Muscle layer of colon (tissue), 2 donors: ENCODE results near the gene DDIAS.
"Not testable (repeated sequence)": the region's sequence is repeated elsewhere in the genome, so short reads cannot be mapped to it uniquely, and the experiment has no call there.

Experiments used
- H3K27ac ChIP-seq: one replicate; pipeline ENCODE4 v1.7.0; 2013; ENCODE audit warnings: low read depth, mild to moderate bottlenecking, low read length, moderate library complexity
- H3K27me3 ChIP-seq, 2 donors: one replicate each; pipeline ENCODE4 v1.7.0; 2013; ENCODE audit warnings: low read length in 2 of 2, mild to moderate bottlenecking in 2 of 2; ENCODE audit not compliant: insufficient read depth in 2 of 2, control insufficient read depth in 1 of 2
- H3K36me3 ChIP-seq: one replicate; pipeline ENCODE4 v1.7.0; 2013; ENCODE audit warnings: mild to moderate bottlenecking, low read length; ENCODE audit not compliant: insufficient read depth
- H3K4me1 ChIP-seq: one replicate; pipeline ENCODE4 v1.7.0; 2013; ENCODE audit warnings: mild to moderate bottlenecking, low read length; ENCODE audit not compliant: insufficient read depth
- H3K4me3 ChIP-seq, 2 donors: one replicate each; pipeline ENCODE4 v1.7.0; 2013; ENCODE audit warnings: low read length in 2 of 2, low read depth in 1 of 2, mild to moderate bottlenecking in 1 of 2, moderate library complexity in 1 of 2
- H3K9ac ChIP-seq: one replicate; pipeline ENCODE4 v1.7.0; 2013; ENCODE audit warnings: low read length
- H3K9me3 ChIP-seq: one replicate; pipeline ENCODE4 v1.7.0; 2013; ENCODE audit warnings: mild to moderate bottlenecking, low read length
- donor health status: abdominal sarcoma.
- donor health status: Adenocarcinoma of cecum.

The DDIAS gene

GRCh38 chr11:82959987-82960778 lies 58.6 kb downstream of the DDIAS start:
- no peaks in the 10 kb centered on the region for H3K4me1 ChIP-seq
- no peaks in the 10 kb centered on the region for H3K9me3 ChIP-seq
- H3K9ac ChIP-seq = no peak overlapping the region
- H3K4me3 ChIP-seq = no peak overlapping the region
- no peaks in the 10 kb centered on the region for H3K36me3 ChIP-seq
- no peak overlapping the region for H3K27ac ChIP-seq
- H3K27me3 ChIP-seq = no peaks in the 10 kb centered on the region

- Histone ChIP-seq H3K4me3 (no peak overlapping the region), H3K27me3 (no peaks in the 10 kb centered on the region), H3K9me3 (no peaks in the 10 kb centered on the region), H3K36me3 (no peaks in the 10 kb centered on the region), H3K27ac (no peak overlapping the region), H3K9ac (no peak overlapping the region), H3K4me1 (no peaks in the 10 kb centered on the region)
Measured at GRCh38 chr11:82960779-82961143, 59.2 kb downstream of the DDIAS start.

GRCh38 chr11:82962021-82962420 lies 60.5 kb downstream of the DDIAS start:
- not testable (repeated sequence) for H3K27me3 ChIP-seq, H3K9me3 ChIP-seq, H3K4me1 ChIP-seq, H3K27ac ChIP-seq, H3K36me3 ChIP-seq, H3K4me3 ChIP-seq, H3K9ac ChIP-seq

- H3K27me3 ChIP-seq = no peaks in the 10 kb centered on the region
- no peak overlapping the region for H3K27ac ChIP-seq
- H3K4me3 ChIP-seq = no peak overlapping the region
- H3K4me1 ChIP-seq = no peaks in the 10 kb centered on the region
- no peaks in the 10 kb centered on the region for H3K36me3 ChIP-seq
- H3K9me3 ChIP-seq = no peaks in the 10 kb centered on the region
- H3K9ac ChIP-seq = no peak overlapping the region
Measured at GRCh38 chr11:82967381-82967780, 65.8 kb downstream of the DDIAS start.

GRCh38 chr11:82969811-82970210 lies 68.3 kb downstream of the DDIAS start:
- Histone ChIP-seq H3K4me1 (no peaks in the 10 kb centered on the region), H3K36me3 (no peaks in the 10 kb centered on the region), H3K9me3 (no peaks in the 10 kb centered on the region), H3K27me3 (no peaks in the 10 kb centered on the region), H3K9ac (no peak overlapping the region), H3K27ac (no peak overlapping the region), H3K4me3 (no peak overlapping the region)

- not testable (repeated sequence) for H3K27me3 ChIP-seq, H3K4me1 ChIP-seq, H3K9me3 ChIP-seq, H3K36me3 ChIP-seq, H3K4me3 ChIP-seq, H3K9ac ChIP-seq, H3K27ac ChIP-seq
Measured at GRCh38 chr11:82970507-82971083, 69.1 kb downstream of the DDIAS start.

GRCh38 chr11:82971519-82971946 lies 70.0 kb downstream of the DDIAS start:
- H3K4me3 ChIP-seq, H3K36me3 ChIP-seq, H3K4me1 ChIP-seq, H3K9ac ChIP-seq, H3K27ac ChIP-seq, H3K9me3 ChIP-seq, H3K27me3 ChIP-seq: not testable (repeated sequence)

- H3K36me3 ChIP-seq = no peaks in the 10 kb centered on the region
- H3K4me1 ChIP-seq = no peaks in the 10 kb centered on the region
- H3K27me3 ChIP-seq = no peaks in the 10 kb centered on the region
- no peak overlapping the region for H3K27ac ChIP-seq
- no peaks in the 10 kb centered on the region for H3K9me3 ChIP-seq
- H3K4me3 ChIP-seq = no peak overlapping the region
- H3K9ac ChIP-seq = no peak overlapping the region
Measured at GRCh38 chr11:82972103-82972502, 70.6 kb downstream of the DDIAS start.

GRCh38 chr11:82974135-82974534 lies 72.6 kb downstream of the DDIAS start:
- H3K27ac ChIP-seq = no peak overlapping the region
- no peaks in the 10 kb centered on the region for H3K9me3 ChIP-seq
- H3K4me1 ChIP-seq = peaks cover 4% of the 10 kb centered on the region

GRCh38 chr11:82974851-82975250 lies 73.3 kb downstream of the DDIAS start:
- Histone ChIP-seq H3K36me3 (no peaks in the 10 kb centered on the region), H3K27ac (no peak overlapping the region), H3K27me3 (no peaks in the 10 kb centered on the region), H3K9ac (no peak overlapping the region), H3K9me3 (no peaks in the 10 kb centered on the region), H3K4me1 (peaks cover 4% of the 10 kb centered on the region), H3K4me3 (no peak overlapping the region)

More at GRCh38 chr11:82974135-82974534, 72.6 kb downstream of the DDIAS start:
- Histone ChIP-seq H3K4me3 (no peak overlapping the region), H3K36me3 (no peaks in the 10 kb centered on the region), H3K9ac (no peak overlapping the region), H3K27me3 (no peaks in the 10 kb centered on the region)

GRCh38 chr11:82975882-82976281 lies 74.3 kb downstream of the DDIAS start:
- Histone ChIP-seq H3K27ac (no peak overlapping the region), H3K4me1 (peaks cover 7% of the 10 kb centered on the region), H3K9me3 (no peaks in the 10 kb centered on the region), H3K27me3 (no peaks in the 10 kb centered on the region), H3K36me3 (no peaks in the 10 kb centered on the region), H3K4me3 (no peak overlapping the region), H3K9ac (no peak overlapping the region)

- no peak overlapping the region for H3K27ac ChIP-seq
- H3K9ac ChIP-seq = no peak overlapping the region
- peaks cover 4% of the 10 kb centered on the region for H3K36me3 ChIP-seq
- no peaks in the 10 kb centered on the region for H3K27me3 ChIP-seq
- no peaks in the 10 kb centered on the region for H3K9me3 ChIP-seq
- peaks cover 7% of the 10 kb centered on the region for H3K4me1 ChIP-seq
- H3K4me3 ChIP-seq = no peak overlapping the region
Measured at GRCh38 chr11:82976786-82977185, 75.2 kb downstream of the DDIAS start.
